Progenitor cell of endocrine pancreas (in vitro differentiated cells): Measurements from ENCODE around the gene TMA7B. TPM values are rescaled to one million over a fixed set of nuclear protein-coding genes. Genes with fewer than 3 reads are reported as not detected.

Experiments
- DNase-seq: peaks from one replicate; pipeline ENCODE4 v3.0.0; 2021; ENCODE audit warnings: low spot score; ENCODE audit not compliant: unreplicated experiment
- H3K27ac Mint-ChIP-seq: 2 replicates; pipeline ENCODE4 v1.8.0; 2021; ENCODE audit warnings: mild to moderate bottlenecking, moderate library complexity, mixed read lengths
- H3K27me3 Mint-ChIP-seq: 2 replicates; pipeline ENCODE4 v1.8.0; 2021; ENCODE audit warnings: mixed read lengths
- H3K36me3 Mint-ChIP-seq: 2 replicates; pipeline ENCODE4 v1.8.0; 2022; ENCODE audit warnings: mixed read lengths; ENCODE audit not compliant: insufficient read depth
- H3K4me1 Mint-ChIP-seq: 2 replicates; pipeline ENCODE4 v1.8.0; 2021; ENCODE audit warnings: low read depth, mixed read lengths
- H3K4me3 Mint-ChIP-seq: 2 replicates; pipeline ENCODE4 v1.8.0; 2021; ENCODE audit warnings: low read depth, mild to moderate bottlenecking, moderate library complexity, mixed read lengths
- H3K9me3 Mint-ChIP-seq: 2 replicates; pipeline ENCODE4 v1.8.0; 2021; ENCODE audit warnings: low read depth, mixed read lengths
- total RNA-seq: library from RNA; stranded (reverse); gene quantifications from 2 replicates; pipeline ENCODE4 v1.2.1, GENCODE V29; 2021
- TF ChIP-seq, protein P1 (sequence below): fragments of 200-600 bp; sonication (generic); IDR thresholded peaks from one replicate; pipeline ENCODE4 v1.5.0; 2021; ENCODE audit warnings: antibody characterized with exemption, mild to moderate bottlenecking; ENCODE audit not compliant: unreplicated experiment

The TMA7B gene
- total RNA-seq, 1 donor from 2014 or later: not detected

GRCh38 chr22:39984746-39985145, 24.5 kb downstream of the TMA7B start:
- TF ChIP-seq, protein P1, sequence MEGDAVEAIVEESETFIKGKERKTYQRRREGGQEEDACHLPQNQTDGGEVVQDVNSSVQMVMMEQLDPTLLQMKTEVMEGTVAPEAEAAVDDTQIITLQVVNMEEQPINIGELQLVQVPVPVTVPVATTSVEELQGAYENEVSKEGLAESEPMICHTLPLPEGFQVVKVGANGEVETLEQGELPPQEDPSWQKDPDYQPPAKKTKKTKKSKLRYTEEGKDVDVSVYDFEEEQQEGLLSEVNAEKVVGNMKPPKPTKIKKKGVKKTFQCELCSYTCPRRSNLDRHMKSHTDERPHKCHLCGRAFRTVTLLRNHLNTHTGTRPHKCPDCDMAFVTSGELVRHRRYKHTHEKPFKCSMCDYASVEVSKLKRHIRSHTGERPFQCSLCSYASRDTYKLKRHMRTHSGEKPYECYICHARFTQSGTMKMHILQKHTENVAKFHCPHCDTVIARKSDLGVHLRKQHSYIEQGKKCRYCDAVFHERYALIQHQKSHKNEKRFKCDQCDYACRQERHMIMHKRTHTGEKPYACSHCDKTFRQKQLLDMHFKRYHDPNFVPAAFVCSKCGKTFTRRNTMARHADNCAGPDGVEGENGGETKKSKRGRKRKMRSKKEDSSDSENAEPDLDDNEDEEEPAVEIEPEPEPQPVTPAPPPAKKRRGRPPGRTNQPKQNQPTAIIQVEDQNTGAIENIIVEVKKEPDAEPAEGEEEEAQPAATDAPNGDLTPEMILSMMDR: no peak
- peaks cover 8% of the 10 kb centered on the region for H3K4me1 Mint-ChIP-seq
- H3K4me3 Mint-ChIP-seq: no peak overlapping the region
- no peaks in the 10 kb centered on the region for H3K9me3 Mint-ChIP-seq
- peaks cover 38% of the 10 kb centered on the region for H3K27me3 Mint-ChIP-seq
- H3K36me3 Mint-ChIP-seq: no peaks in the 10 kb centered on the region
- H3K27ac Mint-ChIP-seq: no peak overlapping the region
- no peak for DNase-seq

GRCh38 chr22:39985383-39986035, 25.3 kb downstream of the TMA7B start:
- Mint-ChIP-seq H3K36me3 (no peaks in the 10 kb centered on the region), H3K9me3 (no peaks in the 10 kb centered on the region), H3K27me3 (peaks cover 34% of the 10 kb centered on the region), H3K27ac (no peak overlapping the region), H3K4me3 (no peak overlapping the region), H3K4me1 (peaks cover 13% of the 10 kb centered on the region)
- no peak for DNase-seq
- TF ChIP-seq, protein P1: no peak

- H3K27ac Mint-ChIP-seq: no peak overlapping the region
- DNase-seq: no peak
These were observed 28.4 kb downstream of the TMA7B start for GRCh38 chr22:39988386-39989114.

GRCh38 chr22:39989633-39990032, 29.4 kb downstream of the TMA7B start:
- H3K4me1 Mint-ChIP-seq: peaks cover 30% of the 10 kb centered on the region
- no peaks in the 10 kb centered on the region for H3K9me3 Mint-ChIP-seq
- DNase-seq: no peak
- TF ChIP-seq, protein P1: no peak
- H3K27me3 Mint-ChIP-seq: peaks cover 43% of the 10 kb centered on the region
- H3K4me3 Mint-ChIP-seq: no peak overlapping the region
- peak overlapping the region; percentile 76 for H3K27ac Mint-ChIP-seq
- no peaks in the 10 kb centered on the region for H3K36me3 Mint-ChIP-seq

More at GRCh38 chr22:39988386-39989114, 28.4 kb downstream of the TMA7B start:
- peaks cover 44% of the 10 kb centered on the region for H3K27me3 Mint-ChIP-seq
- no peak overlapping the region for H3K4me3 Mint-ChIP-seq
- H3K36me3 Mint-ChIP-seq: no peaks in the 10 kb centered on the region
- no peaks in the 10 kb centered on the region for H3K9me3 Mint-ChIP-seq
- H3K4me1 Mint-ChIP-seq: peaks cover 26% of the 10 kb centered on the region
- TF ChIP-seq, protein P1: no peak

GRCh38 chr22:39990686-39991085, 30.5 kb downstream of the TMA7B start:
- no peaks in the 10 kb centered on the region for H3K36me3 Mint-ChIP-seq
- TF ChIP-seq, protein P1: no peak
- H3K4me1 Mint-ChIP-seq: peaks cover 27% of the 10 kb centered on the region
- H3K9me3 Mint-ChIP-seq: no peaks in the 10 kb centered on the region
- peaks cover 40% of the 10 kb centered on the region for H3K27me3 Mint-ChIP-seq
- DNase-seq: no peak
- no peak overlapping the region for H3K27ac Mint-ChIP-seq
- H3K4me3 Mint-ChIP-seq: peak overlapping the region; percentile 3
